Transverse colon (tissue), 4 donors: ENCODE results near the gene SMAD3.

Experiments
- CTCF ChIP-seq, 5 experiments: fragments of 200-600 bp in 3 of 5; fragments of 450-650 bp in 2 of 5; sonication (generic) in 3 of 5; IDR thresholded peaks; 1 replicate in 2 of 5; 2 replicates in 3 of 5; pipeline ENCODE4 v1.5.1; 2016 to 2017; ENCODE audit warnings: antibody characterized with exemption in 5 of 5, inconsistent platforms in 3 of 5, mild to moderate bottlenecking in 2 of 5, moderate library complexity in 1 of 5
- POLR2AphosphoS5 ChIP-seq, 3 donors: sonication (generic); formaldehyde crosslinking; IDR thresholded peaks; one replicate each; pipeline ENCODE4 v1.6.1; 2016; ENCODE audit warnings: antibody characterized with exemption in 3 of 3

- TF ChIP-seq POLR2AphosphoS5 (IDR thresholded peaks at IDR 0.05) (no peak), CTCF (IDR thresholded peaks at IDR 0.05) (no peak)
Measured at GRCh38 chr15:67171471-67171870, 106.1 kb downstream of the SMAD3 start.
